Fibroblast of pulmonary artery (primary cell): Measurements from ENCODE around the gene HOXA11.

Experiments used
- DNase-seq: peaks from one replicate; pipeline ENCODE4 v3.0.0-alpha.2; 2010; ENCODE audit warnings: low read depth
- H3K4me3 ChIP-seq: replicated peaks from 2 replicates; pipeline ENCODE4 v1.5.1; 2011; ENCODE audit warnings: low read depth, mild to moderate bottlenecking, control low read depth, low read length, moderate library complexity
- TF ChIP-seq, protein P1 (sequence below): IDR thresholded peaks from 2 replicates; pipeline ENCODE4 v1.5.1; 2011; ENCODE audit warnings: mild to moderate bottlenecking, control low read depth, low read length, inconsistent platforms; ENCODE audit errors: missing control alignments

HOXA11 gene

GRCh38 chr7:27219821-27220220, 34.8 kb upstream of the HOXA11 start:
- no peak for DNase-seq
- H3K4me3 ChIP-seq: no peak overlapping the region
- TF ChIP-seq, protein P1, sequence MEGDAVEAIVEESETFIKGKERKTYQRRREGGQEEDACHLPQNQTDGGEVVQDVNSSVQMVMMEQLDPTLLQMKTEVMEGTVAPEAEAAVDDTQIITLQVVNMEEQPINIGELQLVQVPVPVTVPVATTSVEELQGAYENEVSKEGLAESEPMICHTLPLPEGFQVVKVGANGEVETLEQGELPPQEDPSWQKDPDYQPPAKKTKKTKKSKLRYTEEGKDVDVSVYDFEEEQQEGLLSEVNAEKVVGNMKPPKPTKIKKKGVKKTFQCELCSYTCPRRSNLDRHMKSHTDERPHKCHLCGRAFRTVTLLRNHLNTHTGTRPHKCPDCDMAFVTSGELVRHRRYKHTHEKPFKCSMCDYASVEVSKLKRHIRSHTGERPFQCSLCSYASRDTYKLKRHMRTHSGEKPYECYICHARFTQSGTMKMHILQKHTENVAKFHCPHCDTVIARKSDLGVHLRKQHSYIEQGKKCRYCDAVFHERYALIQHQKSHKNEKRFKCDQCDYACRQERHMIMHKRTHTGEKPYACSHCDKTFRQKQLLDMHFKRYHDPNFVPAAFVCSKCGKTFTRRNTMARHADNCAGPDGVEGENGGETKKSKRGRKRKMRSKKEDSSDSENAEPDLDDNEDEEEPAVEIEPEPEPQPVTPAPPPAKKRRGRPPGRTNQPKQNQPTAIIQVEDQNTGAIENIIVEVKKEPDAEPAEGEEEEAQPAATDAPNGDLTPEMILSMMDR: no peak

DNA sequence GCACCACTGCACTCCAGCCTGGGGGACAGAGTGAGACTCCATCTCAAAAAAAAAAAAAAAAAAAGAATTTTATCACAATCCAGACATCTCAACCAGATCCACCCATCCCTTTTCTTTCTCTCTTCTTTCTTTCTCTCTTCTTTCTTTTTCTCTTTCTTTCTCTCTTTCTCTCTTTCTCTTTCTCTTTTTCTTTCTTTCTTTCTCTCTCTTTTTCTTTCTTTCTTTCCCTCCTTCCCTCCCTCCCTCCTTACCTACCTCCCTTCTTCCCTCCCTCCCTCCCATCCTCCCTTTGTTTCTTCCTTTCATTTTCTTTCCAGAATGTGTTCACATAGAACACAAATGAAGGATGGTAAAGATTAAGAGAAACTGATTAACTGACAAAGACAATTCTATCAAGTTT, 32.9 kb upstream of the HOXA11 start:
- H3K4me3 ChIP-seq: no peak overlapping the region
- no peak for DNase-seq
- TF ChIP-seq, protein P1: no peak

DNA sequence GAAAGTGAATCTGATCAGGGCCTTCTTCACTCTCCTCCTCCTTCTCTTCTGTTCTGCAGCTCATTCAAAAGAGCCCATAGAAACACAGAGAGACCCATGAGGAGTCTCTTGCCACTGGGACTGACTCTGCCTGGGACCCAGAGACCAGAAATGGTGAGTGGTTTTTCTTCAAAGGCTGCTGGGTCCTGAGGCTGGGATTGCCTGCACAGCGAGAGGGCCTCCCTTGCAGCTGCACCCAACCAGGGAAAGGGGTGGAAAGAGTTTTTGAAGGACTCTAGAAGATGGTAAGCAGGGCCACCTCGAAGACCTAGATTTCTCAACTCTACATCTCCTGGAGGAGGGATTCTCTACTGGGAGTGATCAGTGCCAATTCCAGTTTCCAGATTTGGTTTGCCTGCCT, 30.3 kb upstream of the HOXA11 start:
- no peak for DNase-seq
- TF ChIP-seq, protein P1: no peak
- H3K4me3 ChIP-seq: no peak overlapping the region

DNA sequence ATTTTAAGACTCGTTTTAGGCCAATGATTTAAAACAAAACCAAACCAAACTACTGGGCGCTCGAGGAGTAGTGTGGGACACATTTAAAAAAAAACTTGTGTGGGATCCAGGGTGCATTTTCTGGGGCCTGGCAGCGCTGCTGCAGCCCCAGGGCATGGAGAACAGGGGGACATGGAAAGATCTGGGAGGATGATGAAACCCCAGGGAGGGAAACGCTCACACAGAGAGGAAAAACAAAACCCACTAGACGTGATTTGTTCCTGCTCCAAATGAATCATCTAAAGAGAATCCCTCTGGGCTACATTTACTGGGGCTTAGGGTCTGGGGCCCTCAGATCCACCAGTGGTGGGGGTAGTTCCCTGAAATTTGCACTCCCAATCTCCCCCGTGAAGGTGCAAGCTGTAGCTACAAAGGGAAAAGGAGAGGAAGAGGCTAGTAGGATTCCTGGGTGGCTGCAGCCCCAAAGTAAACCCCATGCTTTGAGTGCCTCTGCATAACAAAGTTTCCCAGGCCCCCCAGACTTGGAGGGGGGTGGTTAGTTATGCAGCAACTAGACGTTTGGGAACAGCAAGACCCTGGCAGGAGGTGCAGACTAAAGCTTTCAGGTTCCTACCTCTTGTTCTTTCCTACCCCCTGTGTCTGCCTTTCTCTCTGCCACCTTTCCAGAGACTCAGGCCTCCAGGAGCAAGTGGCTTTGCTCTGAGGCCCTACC, 29.4 kb upstream of the HOXA11 start:
- DNase-seq: no peak
- H3K4me3 ChIP-seq: no peak overlapping the region
- TF ChIP-seq, protein P1: no peak

DNA sequence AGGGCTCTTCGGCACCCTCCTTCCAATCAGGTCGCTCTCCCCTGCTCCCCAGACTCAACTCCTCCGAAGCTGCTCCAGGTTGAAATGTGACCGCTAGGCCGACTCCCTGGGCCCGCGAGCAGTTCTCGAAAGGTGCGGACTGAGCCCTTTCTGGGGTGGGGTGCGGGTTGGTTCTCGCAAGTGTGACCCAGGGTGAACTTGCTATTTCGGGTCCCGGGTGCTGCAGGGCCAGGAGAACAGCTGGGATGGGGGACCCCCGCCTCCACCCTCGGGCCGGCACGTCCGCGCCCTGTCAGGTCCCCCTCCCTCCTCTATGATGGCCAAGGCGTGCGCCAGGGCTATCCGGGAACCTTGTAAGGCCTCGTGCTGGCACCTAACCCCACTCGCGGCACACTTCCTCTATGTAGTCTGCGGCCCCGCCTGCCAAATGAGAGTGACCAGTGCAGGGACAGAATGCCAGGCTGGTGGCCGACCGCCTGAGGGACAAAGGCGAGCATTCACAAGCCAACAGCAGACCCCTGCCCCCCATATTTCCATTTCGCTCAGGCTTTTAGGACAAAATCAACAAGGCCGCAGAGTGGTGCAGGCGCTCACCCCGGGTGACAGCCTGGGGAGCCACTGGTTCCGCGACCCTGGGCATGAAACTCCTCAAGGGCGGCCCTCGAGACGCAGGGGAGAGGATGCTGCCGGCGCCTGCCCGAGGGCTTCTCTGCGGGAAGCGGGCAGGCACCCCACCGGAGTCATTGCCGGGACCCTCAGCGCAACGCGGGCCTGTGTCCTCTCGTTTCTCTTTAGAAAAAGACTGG, 28.6 kb upstream of the HOXA11 start:
- H3K4me3 ChIP-seq: no peak overlapping the region
- no peak for DNase-seq
- TF ChIP-seq, protein P1: no peak

DNA sequence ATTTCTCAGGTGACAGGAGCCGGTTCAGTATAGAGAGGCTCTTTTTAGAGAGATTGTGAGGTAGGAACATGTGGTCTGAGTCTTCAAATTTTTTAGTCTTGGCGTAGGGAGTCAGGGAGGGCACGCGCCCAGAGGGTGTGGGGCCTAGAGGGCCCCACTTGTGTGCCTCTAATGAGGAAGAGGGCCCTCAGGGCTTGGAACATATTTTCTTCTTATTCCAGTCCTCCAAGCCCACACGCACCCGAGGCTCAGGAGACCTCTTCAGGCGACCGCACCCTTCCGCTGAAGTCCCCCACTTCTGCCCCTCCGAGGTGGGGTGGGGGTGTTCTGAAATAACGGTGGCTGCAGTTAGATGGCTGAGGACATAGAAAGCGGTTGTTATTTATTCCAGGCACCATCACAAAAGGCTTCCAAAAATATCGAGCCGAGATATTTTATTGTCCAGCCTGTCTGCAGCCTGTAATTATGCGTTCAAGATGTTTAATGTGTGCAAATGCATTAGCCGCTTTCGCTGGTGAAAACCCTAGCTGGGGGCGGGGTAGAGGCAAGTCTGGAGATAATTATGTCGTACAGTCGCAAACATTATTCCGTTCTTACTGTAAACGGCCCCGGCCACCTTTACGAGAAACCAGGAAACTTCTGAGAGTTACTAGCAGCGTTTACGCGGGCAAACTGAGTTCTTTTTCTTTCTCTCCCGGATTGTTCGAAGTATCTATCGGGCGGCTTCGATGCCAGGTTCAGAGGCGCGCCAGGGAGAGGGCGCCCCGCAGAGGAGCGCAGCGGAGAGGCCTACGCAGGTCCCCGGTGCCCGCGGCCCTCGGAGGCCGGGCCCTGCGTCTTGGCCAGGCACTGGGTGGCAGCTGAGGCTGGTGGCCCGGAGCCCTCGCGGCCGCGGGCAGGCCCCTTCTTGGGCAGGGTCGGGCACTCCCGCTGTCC, 27.7 kb upstream of the HOXA11 start:
- no peak overlapping the region for H3K4me3 ChIP-seq
- TF ChIP-seq, protein P1: no peak
- DNase-seq: no peak
